SK-N-SH (cell line): ENCODE measurements around the gene CRISPLD2. TPM values are rescaled to one million over a fixed set of nuclear protein-coding genes. Genes with fewer than 3 reads are reported as not detected.

Experiments used
- CTCF ChIA-PET: fragments of 300-600, 350-600 bp; formaldehyde crosslinking; extraction: SDS; loops from one replicate; lab custom pipeline; 2021; lab: Yijun Ruan, JAX
- POLR2A ChIA-PET: fragments of 350-600 bp; sonication (Branson Sonifier 250); formaldehyde crosslinking; extraction: SDS; loops from one replicate; lab custom pipeline; 2020; ENCODE audit warnings: antibody characterized with exemption, inconsistent platforms; lab: Yijun Ruan, JAX
- DNase-seq: peaks from one replicate; pipeline ENCODE4 v3.0.0; 2012
- H2AFZ ChIP-seq: fragments of 200-600 bp; sonication (generic); 2 replicates; pipeline ENCODE4 v1.8.1; 2016; ENCODE audit warnings: antibody characterized with exemption, mild to moderate bottlenecking, low read depth
- H3F3A ChIP-seq: fragments of 200-600 bp; sonication (generic); replicated peaks from 2 replicates; pipeline ENCODE3; 2016; ENCODE audit warnings: antibody characterized with exemption, mild to moderate bottlenecking; ENCODE audit not compliant: insufficient read depth
- H3K27ac ChIP-seq, 2 experiments: fragments of 200-500 bp in 1 of 2; fragments of 200-600 bp in 1 of 2; sonication (Bioruptor generic) in 1 of 2; sonication (generic), shearing (Covaris generic) in 1 of 2; 2 replicates each; pipeline versions ENCODE4 v1.5.1 to v1.6.1; 2014 to 2016; ENCODE audit warnings: low read depth in 2 of 2, inconsistent platforms in 1 of 2, low read length in 1 of 2, mild to moderate bottlenecking in 1 of 2, mixed read lengths in 1 of 2
- H3K27me3 ChIP-seq: fragments of 200-600 bp; sonication (generic), shearing (Covaris generic); 2 replicates; pipeline ENCODE4 v1.6.1; 2016; ENCODE audit warnings: mixed run types; ENCODE audit not compliant: insufficient read depth
- H3K36me3 ChIP-seq, 2 experiments: fragments of 200-500 bp in 1 of 2; fragments of 200-600 bp in 1 of 2; sonication (Bioruptor generic) in 1 of 2; sonication (generic) in 1 of 2; replicated peaks in 1 of 2; 2 replicates each; pipeline versions ENCODE3 to v1.5.1; 2014 to 2016; ENCODE audit warnings: low read length in 1 of 2, mild to moderate bottlenecking in 1 of 2; ENCODE audit not compliant: insufficient read depth in 2 of 2, control insufficient read depth in 1 of 2
- H3K4me1 ChIP-seq, 2 experiments: fragments of 200-500 bp in 1 of 2; fragments of 200-600 bp in 1 of 2; sonication (Bioruptor generic) in 1 of 2; sonication (generic), shearing (Covaris generic) in 1 of 2; 2 replicates each; pipeline versions ENCODE4 v1.5.1 to v1.6.1; 2014 to 2016; ENCODE audit warnings: low read depth in 1 of 2, low read length in 1 of 2, mixed run types in 1 of 2; ENCODE audit not compliant: insufficient read depth in 2 of 2, control insufficient read depth in 1 of 2
- H3K4me2 ChIP-seq: fragments of 200-600 bp; sonication (generic), shearing (Covaris generic); 2 replicates; pipeline ENCODE4 v1.6.1; 2017; ENCODE audit warnings: mixed run types
- H3K4me3 ChIP-seq, 2 experiments: fragments of 200-500 bp in 1 of 2; fragments of 200-600 bp in 1 of 2; sonication (Bioruptor generic) in 1 of 2; sonication (generic), shearing (Covaris generic) in 1 of 2; 2 replicates each; pipeline versions ENCODE4 v1.5.1 to v1.8.1; 2014 to 2016; ENCODE audit warnings: low read depth in 2 of 2, inconsistent platforms in 1 of 2, low read length in 1 of 2, mild to moderate bottlenecking in 1 of 2, mixed read lengths in 1 of 2, moderate library complexity in 1 of 2
- H3K79me2 ChIP-seq: fragments of 200-600 bp; sonication (generic); 2 replicates; pipeline ENCODE4 v1.8.1; 2017; ENCODE audit warnings: mild to moderate bottlenecking; ENCODE audit not compliant: insufficient read depth
- H3K9ac ChIP-seq: fragments of 200-600 bp; sonication (generic); 2 replicates; pipeline ENCODE4 v1.6.1; 2017; ENCODE audit warnings: mixed run types
- H3K9me2 ChIP-seq: fragments of 200-600 bp; sonication (generic); 2 replicates; pipeline ENCODE4 v1.6.1; 2017; ENCODE audit warnings: mixed run types
- H3K9me3 ChIP-seq: fragments of 200-600 bp; sonication (generic); 2 replicates; pipeline ENCODE4 v1.6.1; 2017; ENCODE audit warnings: mixed run types, mild to moderate bottlenecking, moderate library complexity
- H4K20me1 ChIP-seq: fragments of 200-600 bp; sonication (generic); 2 replicates; pipeline ENCODE4 v1.6.1; 2017; ENCODE audit warnings: mild to moderate bottlenecking, mixed run types; ENCODE audit not compliant: insufficient read depth
- EP300 ChIP-seq, 2 experiments: IDR thresholded peaks; 2 replicates each; pipeline versions ENCODE4 v1.4.0 to v1.6.1; 2012; ENCODE audit warnings: borderline replicate concordance in 1 of 2, low read depth in 1 of 2, low read length in 1 of 2
- FOSL2 ChIP-seq: IDR thresholded peaks from 2 replicates; pipeline ENCODE4 v1.4.0; 2012; ENCODE audit warnings: low read depth, mild to moderate bottlenecking, moderate library complexity, borderline replicate concordance
- FOXJ3 ChIP-seq: sonication (generic); formaldehyde crosslinking; IDR thresholded peaks from 2 replicates; pipeline ENCODE4 v1.5.1; 2020; ENCODE audit warnings: mild to moderate bottlenecking, missing genetic modification reagents
- FOXM1 ChIP-seq: IDR thresholded peaks from 2 replicates; pipeline ENCODE4 v1.4.0; 2012; ENCODE audit warnings: low read depth, mild to moderate bottlenecking
- GATA2 ChIP-seq: sonication (generic); formaldehyde crosslinking; IDR thresholded peaks from 2 replicates; pipeline ENCODE4 v1.5.0; 2020; ENCODE audit warnings: mild to moderate bottlenecking, missing genetic modification reagents
- MAX ChIP-seq: IDR thresholded peaks from 2 replicates; pipeline ENCODE4 v1.4.0; 2012; ENCODE audit warnings: low read depth
- MEF2A ChIP-seq: IDR thresholded peaks from 2 replicates; pipeline ENCODE4 v1.4.0; 2012; ENCODE audit warnings: low read depth, borderline replicate concordance
- NFIC ChIP-seq: IDR thresholded peaks from 2 replicates; pipeline ENCODE4 v1.4.0; 2012; ENCODE audit warnings: borderline replicate concordance
- NRF1 ChIP-seq: IDR thresholded peaks from 2 replicates; pipeline ENCODE4 v1.6.1; 2012; ENCODE audit warnings: low read depth, mild to moderate bottlenecking, low read length
- RAD21 ChIP-seq: IDR thresholded peaks from 2 replicates; pipeline ENCODE4 v1.6.1; 2012; ENCODE audit warnings: mild to moderate bottlenecking, low read length
- RCOR1 ChIP-seq: fragments of 150-350 bp; IDR thresholded peaks from 2 replicates; pipeline ENCODE4 v1.6.1; 2017; ENCODE audit warnings: antibody characterized with exemption, low read length
- RXRA ChIP-seq: IDR thresholded peaks from 2 replicates; pipeline ENCODE4 v1.4.0; 2012; ENCODE audit warnings: low read depth, mild to moderate bottlenecking, borderline replicate concordance
- SMC3 ChIP-seq: IDR thresholded peaks from 2 replicates; pipeline ENCODE4 v1.6.1; 2012; ENCODE audit warnings: low read depth, low read length, improper control_type of control experiment
- TCF12 ChIP-seq: IDR thresholded peaks from 2 replicates; pipeline ENCODE4 v1.4.0; 2012
- TEAD4 ChIP-seq: IDR thresholded peaks from 2 replicates; pipeline ENCODE4 v1.4.0; 2012; ENCODE audit warnings: mild to moderate bottlenecking, borderline replicate concordance; ENCODE audit not compliant: insufficient read depth
- ZBTB33 ChIP-seq: IDR thresholded peaks from 2 replicates; pipeline ENCODE4 v1.4.0; 2012; ENCODE audit warnings: low read depth, borderline replicate concordance
- WGBS: methylation state at CpG from one replicate; pipeline ENCODE4 v1.1.6; 2017; ENCODE audit warnings: low lambda C conversion rate; 5-methylcytosine and 5-hydroxymethylcytosine counted together
- polyA plus RNA-seq, 3 experiments: library from polyadenylated mRNA; depleted of rRNA; stranded (reverse); fragments of >200 nt; gene quantifications; 2 replicates each; pipeline ENCODE4 v1.2.3, GENCODE V29; 2012
- TF ChIP-seq, protein P1 (sequence below): IDR thresholded peaks from 2 replicates; pipeline ENCODE4; 2012
- TF ChIP-seq, protein P2 (sequence below): fragments of 150-350 bp; IDR thresholded peaks from 2 replicates; pipeline ENCODE4 v1.6.1; 2017; ENCODE audit warnings: antibody characterized with exemption, low read length, low read depth, borderline replicate concordance

Gene CRISPLD2
- polyA plus RNA-seq, 1 of the 3 experiments (the other 2 are of a cell fraction), result 6.3 TPM

GRCh38 chr16:84832488-84833143, 12.8 kb downstream of the CRISPLD2 start:
- no peak overlapping the region for H3K9ac ChIP-seq
- H3K9me3 ChIP-seq, result no peaks in the 10 kb centered on the region
- H3K36me3 ChIP-seq, result no peaks in the 10 kb centered on the region
- H3K27me3 ChIP-seq, result no peaks in the 10 kb centered on the region
- TF ChIP-seq RCOR1 (no peak), FOSL2 (no peak), SMC3 (no peak), TCF12 (no peak), FOXM1 (no peak), GATA2 (CRISPR knock-in tag) (no peak), TEAD4 (no peak), NRF1 (no peak), MAX (no peak), NFIC (no peak), RAD21 (no peak), MEF2A (no peak)
- TF ChIP-seq, protein P1, sequence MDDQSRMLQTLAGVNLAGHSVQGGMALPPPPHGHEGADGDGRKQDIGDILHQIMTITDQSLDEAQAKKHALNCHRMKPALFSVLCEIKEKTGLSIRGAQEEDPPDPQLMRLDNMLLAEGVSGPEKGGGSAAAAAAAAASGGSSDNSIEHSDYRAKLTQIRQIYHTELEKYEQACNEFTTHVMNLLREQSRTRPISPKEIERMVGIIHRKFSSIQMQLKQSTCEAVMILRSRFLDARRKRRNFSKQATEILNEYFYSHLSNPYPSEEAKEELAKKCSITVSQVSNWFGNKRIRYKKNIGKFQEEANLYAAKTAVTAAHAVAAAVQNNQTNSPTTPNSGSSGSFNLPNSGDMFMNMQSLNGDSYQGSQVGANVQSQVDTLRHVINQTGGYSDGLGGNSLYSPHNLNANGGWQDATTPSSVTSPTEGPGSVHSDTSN, result no peak
- TF ChIP-seq, protein P2, sequence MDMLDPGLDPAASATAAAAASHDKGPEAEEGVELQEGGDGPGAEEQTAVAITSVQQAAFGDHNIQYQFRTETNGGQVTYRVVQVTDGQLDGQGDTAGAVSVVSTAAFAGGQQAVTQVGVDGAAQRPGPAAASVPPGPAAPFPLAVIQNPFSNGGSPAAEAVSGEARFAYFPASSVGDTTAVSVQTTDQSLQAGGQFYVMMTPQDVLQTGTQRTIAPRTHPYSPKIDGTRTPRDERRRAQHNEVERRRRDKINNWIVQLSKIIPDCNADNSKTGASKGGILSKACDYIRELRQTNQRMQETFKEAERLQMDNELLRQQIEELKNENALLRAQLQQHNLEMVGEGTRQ, result no peak
- TF ChIP-seq, all 33 proteins: peak for 0
- Histone ChIP-seq H3K4me1 (peaks cover 10 to 27% of the 10 kb centered on the region in 2 experiments; a peak in 1 of 4 replicates), H3F3A (peaks cover 13% of the 10 kb centered on the region), H2AFZ (no peak overlapping the region), H4K20me1 (no peaks in the 10 kb centered on the region), H3K4me2 (no peak overlapping the region), H3K4me3 (no peak overlapping the region), H3K27ac (no peak overlapping the region), H3K79me2 (no peaks in the 10 kb centered on the region), H3K9me2 (no peaks in the 10 kb centered on the region)
- WGBS, result 96% methylated on average over 13 of the region's 20 CpGs
- DNase-seq, result no peak
- POLR2A ChIA-PET, result no interaction called here
- CTCF ChIA-PET, result interaction anchor here (1.1 to 1.6 kb wide), 2 partner anchors 12 to 160 kb away, joined by 3 to 4 read pairs; partner anchors contain the start of gene CRISPLD2

DNA sequence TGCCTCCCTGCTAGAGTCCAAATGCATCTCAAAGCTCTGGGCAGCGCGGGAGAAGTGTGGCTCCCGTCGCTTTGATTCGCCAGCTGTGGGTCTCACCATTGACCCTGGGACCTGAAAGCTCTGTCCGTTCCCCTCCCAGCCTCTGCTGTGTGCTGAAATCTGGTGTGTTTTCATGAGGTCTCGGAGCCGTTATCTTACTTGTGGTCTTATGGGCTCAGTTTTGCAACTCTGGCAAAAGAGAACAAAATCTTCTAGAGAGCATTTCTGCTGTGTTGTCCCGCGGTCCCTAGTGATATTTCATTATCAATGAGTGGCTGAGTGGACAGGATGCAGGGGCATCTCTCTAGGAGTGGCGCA, 13.3 kb downstream of the CRISPLD2 start:
- Histone ChIP-seq H3K4me3 (no peak overlapping the region), H3K27ac (no peak overlapping the region)
- CTCF ChIA-PET, result interaction anchor here (1.1 kb wide), 1 partner anchor 13 kb away, joined by 4 read pairs; the partner anchor contains the start of gene CRISPLD2
- TF ChIP-seq FOXJ3 (CRISPR knock-in tag), result no peak
- TF ChIP-seq ZBTB33, result no peak
- no peak for TF ChIP-seq NFIC
- no peak for TF ChIP-seq RXRA
- no peak for TF ChIP-seq SMC3
- TF ChIP-seq FOXM1, result no peak
- no peak for TF ChIP-seq RCOR1
- TF ChIP-seq MAX, result no peak
- no peak for TF ChIP-seq EP300 (IDR thresholded peaks at IDR 0.05; ENCODE audit: borderline replicate concordance in 1 of 2, low read depth in 1 of 2, low read length in 1 of 2)
- TF ChIP-seq, all 33 proteins: peak for 0
- no peaks in the 10 kb centered on the region for H3K79me2 ChIP-seq
- no peaks in the 10 kb centered on the region for H3K27me3 ChIP-seq
- H2AFZ ChIP-seq, result no peak overlapping the region
- no peaks in the 10 kb centered on the region for H3K36me3 ChIP-seq
- POLR2A ChIA-PET, result no interaction called here
- H3K4me2 ChIP-seq, result no peak overlapping the region
- H4K20me1 ChIP-seq, result no peaks in the 10 kb centered on the region
- no peak for DNase-seq
- H3F3A ChIP-seq, result peaks cover 17% of the 10 kb centered on the region
- H3K4me1 ChIP-seq, result peaks cover 14 to 23% of the 10 kb centered on the region in 2 experiments; a peak in 2 of 4 replicates
- H3K9ac ChIP-seq, result no peak overlapping the region
- 89% methylated on average over 5 of the region's 11 CpGs for WGBS
- no peaks in the 10 kb centered on the region for H3K9me3 ChIP-seq
- no peaks in the 10 kb centered on the region for H3K9me2 ChIP-seq
